ENCODE measurements around the gene SPOPL.

DNA sequence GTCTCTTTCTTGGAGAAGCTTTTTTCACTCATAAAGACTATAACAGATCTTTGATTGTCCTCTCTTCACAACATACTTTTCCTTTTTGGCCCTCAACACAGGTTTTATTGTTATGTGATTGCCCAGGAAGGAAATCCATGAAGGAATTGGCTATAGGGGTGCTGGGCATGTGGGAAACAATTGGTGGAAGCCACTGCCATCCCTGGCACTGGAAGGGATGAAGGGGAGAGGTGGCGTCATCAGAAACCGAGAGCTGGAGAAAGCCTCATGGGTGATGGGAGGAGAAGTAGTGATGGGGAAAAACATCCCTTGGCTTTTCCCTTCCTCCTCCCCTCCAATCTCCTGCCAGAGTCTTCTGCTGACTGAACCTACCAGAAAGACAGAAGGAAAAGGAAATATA is 106.2 kb downstream of the SPOPL start:
- TF ChIP-seq, protein P1, sequence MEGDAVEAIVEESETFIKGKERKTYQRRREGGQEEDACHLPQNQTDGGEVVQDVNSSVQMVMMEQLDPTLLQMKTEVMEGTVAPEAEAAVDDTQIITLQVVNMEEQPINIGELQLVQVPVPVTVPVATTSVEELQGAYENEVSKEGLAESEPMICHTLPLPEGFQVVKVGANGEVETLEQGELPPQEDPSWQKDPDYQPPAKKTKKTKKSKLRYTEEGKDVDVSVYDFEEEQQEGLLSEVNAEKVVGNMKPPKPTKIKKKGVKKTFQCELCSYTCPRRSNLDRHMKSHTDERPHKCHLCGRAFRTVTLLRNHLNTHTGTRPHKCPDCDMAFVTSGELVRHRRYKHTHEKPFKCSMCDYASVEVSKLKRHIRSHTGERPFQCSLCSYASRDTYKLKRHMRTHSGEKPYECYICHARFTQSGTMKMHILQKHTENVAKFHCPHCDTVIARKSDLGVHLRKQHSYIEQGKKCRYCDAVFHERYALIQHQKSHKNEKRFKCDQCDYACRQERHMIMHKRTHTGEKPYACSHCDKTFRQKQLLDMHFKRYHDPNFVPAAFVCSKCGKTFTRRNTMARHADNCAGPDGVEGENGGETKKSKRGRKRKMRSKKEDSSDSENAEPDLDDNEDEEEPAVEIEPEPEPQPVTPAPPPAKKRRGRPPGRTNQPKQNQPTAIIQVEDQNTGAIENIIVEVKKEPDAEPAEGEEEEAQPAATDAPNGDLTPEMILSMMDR (IDR thresholded peaks at IDR 0.05; ENCODE audit: poor library complexity, severe bottlenecking) = no peak
- TF ChIP-seq MXI1 (conservative IDR thresholded peaks at IDR 0.05; ENCODE audit: poor library complexity, severe bottlenecking) (no peak), SMC3 (conservative IDR thresholded peaks at IDR 0.05; ENCODE audit: poor library complexity) (no peak)
